ENCODE results near the gene ETFBKMT.

DNA sequence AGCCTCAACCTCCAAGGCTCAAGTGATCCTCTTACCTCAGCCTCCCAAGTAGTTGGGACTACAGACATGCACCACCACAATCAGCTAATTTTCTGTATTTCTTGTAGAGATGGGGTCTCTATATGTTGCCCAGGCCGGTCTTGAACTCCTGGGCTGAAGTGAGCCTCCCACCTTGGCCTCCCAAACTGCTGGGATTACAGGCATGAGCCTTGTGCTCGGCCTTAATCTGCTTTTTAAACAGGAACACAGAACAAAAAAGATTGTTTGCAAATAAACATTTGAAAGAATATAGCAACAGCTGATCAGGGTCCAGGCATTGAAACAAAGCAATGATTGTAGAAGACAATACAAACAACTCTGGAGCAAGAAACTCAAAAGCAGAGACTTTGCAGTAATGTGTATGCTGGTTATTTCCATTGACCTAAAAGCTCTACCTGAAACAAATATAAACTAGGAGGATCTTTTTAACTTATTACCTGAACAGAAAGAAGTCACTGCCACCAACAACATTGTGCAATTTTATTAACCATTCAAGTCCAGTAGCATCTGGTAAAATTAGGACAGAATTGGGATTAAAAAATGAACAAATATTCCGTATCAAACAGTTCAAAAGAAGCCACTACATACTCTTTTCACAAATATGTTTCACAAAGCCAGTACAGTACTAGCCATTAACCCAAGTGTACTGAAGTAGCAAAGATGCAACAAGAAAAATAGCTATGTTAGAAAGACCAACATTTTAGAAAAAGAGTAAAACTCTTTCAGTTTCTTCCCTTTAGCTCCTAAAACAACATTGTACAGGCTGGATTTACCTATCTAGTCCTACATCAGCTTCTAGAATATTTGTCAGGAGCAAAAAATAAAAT lies 55.2 kb downstream of the ETFBKMT start:
- TF ChIP-seq, protein P1, sequence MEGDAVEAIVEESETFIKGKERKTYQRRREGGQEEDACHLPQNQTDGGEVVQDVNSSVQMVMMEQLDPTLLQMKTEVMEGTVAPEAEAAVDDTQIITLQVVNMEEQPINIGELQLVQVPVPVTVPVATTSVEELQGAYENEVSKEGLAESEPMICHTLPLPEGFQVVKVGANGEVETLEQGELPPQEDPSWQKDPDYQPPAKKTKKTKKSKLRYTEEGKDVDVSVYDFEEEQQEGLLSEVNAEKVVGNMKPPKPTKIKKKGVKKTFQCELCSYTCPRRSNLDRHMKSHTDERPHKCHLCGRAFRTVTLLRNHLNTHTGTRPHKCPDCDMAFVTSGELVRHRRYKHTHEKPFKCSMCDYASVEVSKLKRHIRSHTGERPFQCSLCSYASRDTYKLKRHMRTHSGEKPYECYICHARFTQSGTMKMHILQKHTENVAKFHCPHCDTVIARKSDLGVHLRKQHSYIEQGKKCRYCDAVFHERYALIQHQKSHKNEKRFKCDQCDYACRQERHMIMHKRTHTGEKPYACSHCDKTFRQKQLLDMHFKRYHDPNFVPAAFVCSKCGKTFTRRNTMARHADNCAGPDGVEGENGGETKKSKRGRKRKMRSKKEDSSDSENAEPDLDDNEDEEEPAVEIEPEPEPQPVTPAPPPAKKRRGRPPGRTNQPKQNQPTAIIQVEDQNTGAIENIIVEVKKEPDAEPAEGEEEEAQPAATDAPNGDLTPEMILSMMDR (IDR thresholded peaks at IDR 0.05): no peak
- TF ChIP-seq POLR2A (IDR thresholded peaks at IDR 0.05): no peak
